Fibroblast of lung (primary cell): ENCODE measurements around the gene ROBO1. TPM values are rescaled to one million over a fixed set of nuclear protein-coding genes. Genes with fewer than 3 reads are reported as not detected.

ENCODE experiments used
- DNase-seq, 2 donors: peaks; one replicate each; pipeline versions ENCODE4 v3.0.0 to v3.0.0-alpha.2; 2010; ENCODE audit warnings: low read depth in 2 of 2
- H2AFZ ChIP-seq: 2 replicates; pipeline ENCODE4 v1.5.1; 2012; ENCODE audit warnings: low read length, control low read depth, inconsistent platforms
- H3K27ac ChIP-seq: 2 replicates; pipeline ENCODE4 v1.5.1; 2011; ENCODE audit warnings: low read length, control low read depth; ENCODE audit not compliant: insufficient read depth
- H3K27me3 ChIP-seq: 2 replicates; pipeline ENCODE4 v1.5.1; 2011; ENCODE audit warnings: mild to moderate bottlenecking, low read length; ENCODE audit not compliant: control insufficient read depth, insufficient read depth
- H3K36me3 ChIP-seq: 2 replicates; pipeline ENCODE4 v1.5.1; 2011; ENCODE audit warnings: low read length; ENCODE audit not compliant: control insufficient read depth, insufficient read depth
- H3K4me1 ChIP-seq: 2 replicates; pipeline ENCODE4 v1.5.1; 2011; ENCODE audit warnings: low read length; ENCODE audit not compliant: control insufficient read depth, insufficient read depth; ENCODE audit errors: extremely low read depth
- H3K4me2 ChIP-seq: 2 replicates; pipeline ENCODE4 v1.5.1; 2011; ENCODE audit warnings: low read length, control low read depth; ENCODE audit not compliant: insufficient read depth; ENCODE audit errors: extremely low read depth
- H3K4me3 ChIP-seq, 4 experiments: fragments of 200-600 bp in 1 of 4; sonication (generic) in 1 of 4; replicated peaks in 1 of 4; 2 replicates each; pipeline ENCODE4 v1.5.1; 2011 to 2016; ENCODE audit warnings: low read length in 4 of 4, low read depth in 3 of 4, mild to moderate bottlenecking in 3 of 4, control low read depth in 2 of 4, inconsistent platforms in 1 of 4, mixed read lengths in 1 of 4; ENCODE audit not compliant: insufficient read depth in 1 of 4; ENCODE audit errors: control extremely low read depth in 1 of 4
- H3K79me2 ChIP-seq: 2 replicates; pipeline ENCODE4 v1.5.1; 2012; ENCODE audit warnings: mild to moderate bottlenecking, low read length, inconsistent platforms; ENCODE audit not compliant: control insufficient read depth, insufficient read depth
- H3K9ac ChIP-seq: 2 replicates; pipeline ENCODE4 v1.5.1; 2011; ENCODE audit warnings: mild to moderate bottlenecking, low read length, control low read depth; ENCODE audit not compliant: insufficient read depth
- H3K9me3 ChIP-seq: 2 replicates; pipeline ENCODE4 v1.5.1; 2012; ENCODE audit warnings: low read depth, low read length; ENCODE audit not compliant: control insufficient read depth, insufficient read depth
- H4K20me1 ChIP-seq: 2 replicates; pipeline ENCODE4 v1.5.1; 2011; ENCODE audit warnings: low read length; ENCODE audit not compliant: control insufficient read depth, insufficient read depth; ENCODE audit errors: extremely low read depth
- CTCF ChIP-seq, 2 donors: IDR thresholded peaks in 1 of 2; conservative IDR thresholded peaks in 1 of 2; 1 replicate in 1 of 2; 2 replicates in 1 of 2; pipeline ENCODE4 v1.5.1; 2011 to 2012; ENCODE audit warnings: low read length in 2 of 2, control low read depth in 1 of 2, inconsistent platforms in 1 of 2, low read depth in 1 of 2, mild to moderate bottlenecking in 1 of 2
- EZH2 ChIP-seq: IDR thresholded peaks from 2 replicates; pipeline ENCODE4 v1.5.1; 2012; ENCODE audit warnings: low read length, control low read depth, mild to moderate bottlenecking; ENCODE audit errors: missing control alignments
- polyA plus RNA-seq, 2 donors: library from polyadenylated mRNA; depleted of rRNA in 1 of 2; stranded (reverse) in 1 of 2; unstranded in 1 of 2; fragments of >200 nt; gene quantifications; 2 replicates each; pipeline ENCODE4 v1.2.1, GENCODE V29; 2011 to 2012; ENCODE audit warnings: missing spikeins in 1 of 2
- total RNA-seq: library from RNA; depleted of rRNA; stranded (reverse); fragments of >200 nt; gene quantifications from 2 replicates; pipeline ENCODE4 v1.2.1, GENCODE V29; 2014

ROBO1 gene
- total and polyA plus RNA-seq, 2 donors (not counting 1 experiment from before 2014, with no cell fraction given): 53.8 to 104 TPM

GRCh38 chr3:79769229-79769628, 1.4 kb upstream of the ROBO1 start:
- H3K4me1 ChIP-seq: no peaks in the 10 kb centered on the region
- H3K9me3 ChIP-seq: no peaks in the 10 kb centered on the region
- H3K4me2 ChIP-seq: no peak overlapping the region
- no peak overlapping the region for H3K27ac ChIP-seq
- no peak overlapping the region for H2AFZ ChIP-seq
- no peak for DNase-seq
- H3K9ac ChIP-seq: no peak overlapping the region
- no peaks in the 10 kb centered on the region for H3K36me3 ChIP-seq
- TF ChIP-seq EZH2 (no peak), CTCF (conservative IDR thresholded peaks at IDR 0.05 in 1 of 2, IDR thresholded peaks at IDR 0.05 in 1 of 2; ENCODE audit: low read depth in 1 of 2, low read length in 2 of 2) (no peak)
- no peaks in the 10 kb centered on the region for H3K79me2 ChIP-seq
- H4K20me1 ChIP-seq: no peaks in the 10 kb centered on the region
- H3K4me3 ChIP-seq: no peak overlapping the region
- H3K27me3 ChIP-seq: no peaks in the 10 kb centered on the region

DNA sequence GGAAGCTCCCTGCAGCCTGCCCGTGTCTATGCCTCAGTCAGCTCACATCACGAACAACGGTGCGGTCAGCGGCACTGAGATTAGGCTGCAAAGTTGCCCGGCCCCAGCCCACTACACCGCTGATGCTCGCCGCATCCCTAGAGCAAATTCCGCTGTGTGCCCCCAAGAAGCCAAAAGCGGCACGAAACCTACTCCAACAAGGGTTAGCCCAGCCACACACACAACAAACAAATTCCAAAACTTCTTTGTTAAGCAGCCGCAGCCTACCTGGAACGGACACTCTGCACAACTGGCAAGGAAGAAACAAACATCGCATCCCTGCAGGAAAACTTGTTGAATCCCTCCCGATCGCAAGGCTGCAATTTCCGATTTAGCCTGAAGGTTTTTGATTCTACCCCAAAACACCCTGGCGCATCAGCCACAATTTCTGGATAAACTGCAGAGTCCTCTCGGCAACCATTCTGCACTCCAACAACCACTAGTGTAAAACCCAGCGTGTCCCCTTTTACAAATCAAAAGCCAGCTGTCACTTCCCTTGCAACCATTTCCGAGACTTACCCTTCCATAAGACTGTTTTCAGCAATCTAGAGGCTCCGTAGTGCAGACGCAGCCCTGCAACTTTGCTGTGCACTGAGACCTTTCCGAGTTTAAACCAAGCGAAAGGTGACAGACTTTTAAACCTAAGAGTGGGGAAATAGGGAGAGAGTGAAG, 449 bp downstream of the ROBO1 start:
- Histone ChIP-seq H3K27ac (no peak overlapping the region), H3K4me2 (no peak overlapping the region), H2AFZ (no peak overlapping the region), H3K36me3 (no peaks in the 10 kb centered on the region), H3K4me3 (peak overlapping the region in 1 of 4 experiments; percentile 64), H4K20me1 (no peaks in the 10 kb centered on the region), H3K4me1 (no peaks in the 10 kb centered on the region), H3K79me2 (no peaks in the 10 kb centered on the region), H3K9ac (no peak overlapping the region), H3K27me3 (no peaks in the 10 kb centered on the region), H3K9me3 (no peaks in the 10 kb centered on the region)
- peak in 1 of 2 donors; percentile 28 for TF ChIP-seq CTCF (conservative IDR thresholded peaks at IDR 0.05 in 1 of 2, IDR thresholded peaks at IDR 0.05 in 1 of 2; ENCODE audit: low read depth in 1 of 2, low read length in 2 of 2)
- TF ChIP-seq EZH2: no peak
- DNase-seq: peak; percentile 22 to 34

DNA sequence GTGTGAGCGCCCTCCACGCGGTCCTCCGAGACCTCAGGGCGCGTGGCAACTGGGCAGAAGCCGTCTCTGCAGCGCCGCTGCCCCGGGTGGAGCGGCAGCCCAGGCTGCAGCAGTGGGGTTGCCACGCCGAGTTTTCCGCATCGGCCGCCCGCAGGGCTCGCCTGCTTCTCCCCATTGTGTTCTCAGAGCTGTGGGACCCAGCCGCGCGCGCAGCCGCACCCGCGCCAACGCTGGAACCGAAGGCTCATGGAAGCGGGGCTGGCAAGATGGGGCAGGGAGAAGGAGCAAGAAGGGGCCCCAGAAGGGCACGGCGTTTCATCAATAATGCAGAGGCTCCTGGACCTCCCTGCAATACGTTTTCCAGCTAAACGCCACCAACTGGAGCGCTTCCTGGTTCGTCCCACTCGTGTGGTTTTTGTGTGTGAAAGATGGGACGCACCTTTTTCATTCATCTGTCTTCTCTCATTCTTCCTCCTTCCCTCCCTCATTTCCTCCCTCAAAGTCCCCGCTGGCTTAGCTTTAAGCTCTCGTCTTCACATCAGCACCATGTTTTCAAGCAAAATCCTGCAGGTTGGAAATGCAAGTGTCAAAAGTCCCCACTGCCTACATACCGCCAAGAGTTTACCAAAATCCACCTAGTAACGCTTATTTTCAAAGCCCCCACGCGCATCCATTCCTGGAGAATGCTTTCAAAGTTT, 1.2 kb downstream of the ROBO1 start:
- Histone ChIP-seq H3K36me3 (no peaks in the 10 kb centered on the region), H3K9me3 (no peaks in the 10 kb centered on the region), H4K20me1 (no peaks in the 10 kb centered on the region), H3K9ac (no peak overlapping the region), H3K79me2 (no peaks in the 10 kb centered on the region), H3K4me1 (no peaks in the 10 kb centered on the region), H3K4me3 (peak overlapping the region in 1 of 4 experiments; percentile 64), H3K4me2 (no peak overlapping the region), H3K27me3 (no peaks in the 10 kb centered on the region), H2AFZ (no peak overlapping the region), H3K27ac (no peak overlapping the region)
- peak; percentile 5 for DNase-seq
- TF ChIP-seq CTCF (conservative IDR thresholded peaks at IDR 0.05 in 1 of 2, IDR thresholded peaks at IDR 0.05 in 1 of 2; ENCODE audit: low read depth in 1 of 2, low read length in 2 of 2) (no peak), EZH2 (no peak)
